Fibroblast of gingiva (primary cell): ENCODE results near the gene ECHS1.
"Not testable (repeated sequence)": the region's sequence is repeated elsewhere in the genome, so short reads cannot be mapped to it uniquely, and the experiment has no call there.

Source experiments
- DNase-seq: peaks from one replicate; pipeline ENCODE4 v3.0.0-alpha.2; 2011; ENCODE audit warnings: low read depth

ECHS1 gene

GRCh38 chr10:133378251-133379096, 5.3 kb upstream of the ECHS1 start:
- peak; percentile 40 for DNase-seq

- DNase-seq: no peak
Observed at GRCh38 chr10:133377818-133378250, 4.7 kb upstream of the ECHS1 start.

GRCh38 chr10:133377025-133377817, 4.1 kb upstream of the ECHS1 start:
- no peak for DNase-seq

GRCh38 chr10:133376183-133376582, 3.0 kb upstream of the ECHS1 start:
- DNase-seq: not testable (repeated sequence)

GRCh38 chr10:133375357-133376115, 2.4 kb upstream of the ECHS1 start:
- DNase-seq: no peak

GRCh38 chr10:133372507-133372906, 647 bp downstream of the ECHS1 start:
- DNase-seq: no peak

GRCh38 chr10:133370030-133370786, 2.9 kb downstream of the ECHS1 start:
- no peak for DNase-seq

- DNase-seq: no peak
Observed at GRCh38 chr10:133368153-133368552, 5.0 kb downstream of the ECHS1 start.

- not testable (repeated sequence) for DNase-seq
Observed at GRCh38 chr10:133367461-133367860, 5.7 kb downstream of the ECHS1 start.

GRCh38 chr10:133366751-133367150, 6.4 kb downstream of the ECHS1 start:
- DNase-seq: no peak

GRCh38 chr10:133366130-133366478, 7.0 kb downstream of the ECHS1 start:
- no peak for DNase-seq

- no peak for DNase-seq
Observed at GRCh38 chr10:133365461-133366129, 7.6 kb downstream of the ECHS1 start.

GRCh38 chr10:133364645-133365431, 8.3 kb downstream of the ECHS1 start:
- DNase-seq: no peak

GRCh38 chr10:133362846-133363245, 10.3 kb downstream of the ECHS1 start:
- DNase-seq: no peak

GRCh38 chr10:133361773-133362441, 11.2 kb downstream of the ECHS1 start:
- DNase-seq: no peak

GRCh38 chr10:133361227-133361626, 11.9 kb downstream of the ECHS1 start:
- no peak for DNase-seq

- no peak for DNase-seq
Observed at GRCh38 chr10:133359972-133360610, 13.1 kb downstream of the ECHS1 start.

GRCh38 chr10:133359554-133359971, 13.6 kb downstream of the ECHS1 start:
- no peak for DNase-seq

- DNase-seq: no peak
Observed at GRCh38 chr10:133358925-133359310, 14.2 kb downstream of the ECHS1 start.
